ENCODE results near the gene TNNI2.
A peak's percentile ranks its signal among the peaks of the same experiment; 100 is the strongest.

Gene TNNI2

DNA sequence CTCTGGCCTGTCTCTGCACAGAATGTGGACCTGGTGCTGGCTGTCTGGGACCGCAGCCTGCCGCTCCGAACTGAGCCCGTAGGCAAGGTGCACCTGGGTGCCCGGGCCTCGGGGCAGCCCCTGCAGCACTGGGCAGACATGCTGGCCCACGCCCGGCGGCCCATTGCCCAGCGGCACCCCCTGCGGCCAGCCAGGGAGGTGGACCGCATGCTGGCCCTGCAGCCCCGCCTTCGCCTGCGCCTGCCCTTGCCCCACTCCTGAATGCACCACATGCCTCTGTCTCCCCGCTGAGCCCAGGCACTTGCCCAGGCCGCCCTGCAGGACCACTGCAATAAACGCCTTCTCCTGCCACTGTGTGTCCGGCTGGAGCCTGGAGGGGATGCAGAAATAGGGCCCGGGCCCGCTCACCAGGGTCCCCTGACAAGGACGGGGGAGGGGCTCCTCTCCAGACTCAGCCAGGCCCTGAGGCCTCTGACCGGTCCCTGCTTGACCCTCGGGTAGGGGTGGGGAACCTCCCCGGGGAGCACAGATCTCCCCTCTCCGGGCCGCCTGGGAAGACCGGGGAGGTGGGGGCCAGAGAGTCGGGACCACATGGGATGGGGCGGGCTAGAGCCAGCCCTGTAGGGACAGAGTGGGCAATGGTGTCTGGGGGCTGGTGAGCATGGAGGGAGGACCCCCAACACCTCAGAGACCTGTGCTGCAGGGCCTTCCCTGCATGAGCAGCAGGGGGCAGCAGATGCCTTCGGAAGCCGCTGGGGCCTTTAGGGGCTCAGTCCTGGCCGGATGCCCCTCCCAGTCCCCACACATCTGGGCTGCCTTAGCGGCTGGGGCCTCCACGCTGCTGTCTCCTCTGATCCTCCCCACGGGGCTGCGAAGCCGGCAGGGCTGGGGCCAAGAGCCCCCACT is 1.4 kb upstream of the TNNI2 start:
- TF ChIP-seq, protein P1, sequence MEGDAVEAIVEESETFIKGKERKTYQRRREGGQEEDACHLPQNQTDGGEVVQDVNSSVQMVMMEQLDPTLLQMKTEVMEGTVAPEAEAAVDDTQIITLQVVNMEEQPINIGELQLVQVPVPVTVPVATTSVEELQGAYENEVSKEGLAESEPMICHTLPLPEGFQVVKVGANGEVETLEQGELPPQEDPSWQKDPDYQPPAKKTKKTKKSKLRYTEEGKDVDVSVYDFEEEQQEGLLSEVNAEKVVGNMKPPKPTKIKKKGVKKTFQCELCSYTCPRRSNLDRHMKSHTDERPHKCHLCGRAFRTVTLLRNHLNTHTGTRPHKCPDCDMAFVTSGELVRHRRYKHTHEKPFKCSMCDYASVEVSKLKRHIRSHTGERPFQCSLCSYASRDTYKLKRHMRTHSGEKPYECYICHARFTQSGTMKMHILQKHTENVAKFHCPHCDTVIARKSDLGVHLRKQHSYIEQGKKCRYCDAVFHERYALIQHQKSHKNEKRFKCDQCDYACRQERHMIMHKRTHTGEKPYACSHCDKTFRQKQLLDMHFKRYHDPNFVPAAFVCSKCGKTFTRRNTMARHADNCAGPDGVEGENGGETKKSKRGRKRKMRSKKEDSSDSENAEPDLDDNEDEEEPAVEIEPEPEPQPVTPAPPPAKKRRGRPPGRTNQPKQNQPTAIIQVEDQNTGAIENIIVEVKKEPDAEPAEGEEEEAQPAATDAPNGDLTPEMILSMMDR (IDR thresholded peaks at IDR 0.05; ENCODE audit: low read depth, low read length): peak; percentile 87
- 0 out of 2 replicates have a peak, but pooled peaks have one; percentile 14 for TF ChIP-seq MYC (IDR thresholded peaks at IDR 0.05; ENCODE audit: low read depth, low read length)
- TF ChIP-seq, protein P2, sequence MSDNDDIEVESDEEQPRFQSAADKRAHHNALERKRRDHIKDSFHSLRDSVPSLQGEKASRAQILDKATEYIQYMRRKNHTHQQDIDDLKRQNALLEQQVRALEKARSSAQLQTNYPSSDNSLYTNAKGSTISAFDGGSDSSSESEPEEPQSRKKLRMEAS (IDR thresholded peaks at IDR 0.05; ENCODE audit: low read depth, low read length): no peak

DNA sequence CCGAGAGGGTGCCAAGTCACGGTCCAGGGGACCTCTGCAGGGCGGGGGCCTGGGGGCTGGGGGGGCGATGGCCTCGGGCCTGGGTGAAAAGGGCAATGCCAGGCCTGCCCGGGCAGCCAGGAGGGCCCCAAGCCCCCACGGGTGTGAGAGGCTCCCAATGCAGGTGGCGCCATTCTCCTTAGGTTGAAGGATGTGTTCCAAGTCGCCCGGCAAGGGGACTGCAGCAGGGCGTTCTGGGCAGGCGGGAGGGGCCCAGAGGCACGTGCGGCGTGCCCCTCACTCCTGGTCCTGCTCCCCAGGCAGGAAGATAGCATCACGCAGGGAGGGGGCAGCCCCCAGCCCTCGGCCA is 730 bp upstream of the TNNI2 start:
- no peak overlapping the region for H3K4me3 ChIP-seq (ENCODE audit: low read depth, low read length)

More for the DNA sequence above, 1.4 kb upstream of the TNNI2 start:
- H3K4me3 ChIP-seq (ENCODE audit: low read depth, low read length): no peak overlapping the region
- DNase-seq (ENCODE audit: low read depth): peak; percentile 85

DNA sequence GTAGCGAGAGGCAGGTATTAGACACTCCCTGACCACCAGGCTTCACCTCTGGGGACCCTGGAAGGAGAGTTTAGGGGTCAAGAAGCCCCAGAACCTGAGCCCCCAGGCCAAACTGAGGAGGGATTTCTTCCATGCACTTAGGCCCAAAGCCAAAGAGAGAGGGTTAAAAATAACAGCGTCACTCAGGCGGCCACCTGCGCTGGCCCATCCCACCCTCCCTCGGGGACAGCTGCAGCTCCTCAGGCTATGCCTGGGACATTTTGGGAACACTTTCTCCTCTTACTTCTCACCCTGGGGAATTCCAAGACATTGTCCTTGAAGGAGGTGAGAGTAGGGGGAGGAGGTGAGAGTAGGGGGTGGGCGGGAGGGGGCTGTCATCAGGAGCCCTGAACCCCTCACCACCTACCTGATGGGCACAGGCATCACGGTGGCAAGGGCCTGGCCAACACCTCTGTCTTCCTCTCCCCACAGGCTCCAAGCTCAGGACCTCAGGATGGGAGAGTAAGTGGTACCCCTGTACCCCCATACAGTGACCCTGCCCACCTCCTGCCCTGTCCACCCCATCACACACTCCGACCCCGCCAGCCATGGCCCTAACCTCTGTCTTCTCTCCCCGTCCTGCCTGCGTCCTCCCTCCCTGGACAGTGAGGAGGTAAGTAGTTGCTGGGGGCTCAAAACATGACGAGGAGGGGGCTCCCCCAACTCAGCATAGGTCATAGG is 583 bp downstream of the TNNI2 start:
- H3K4me3 ChIP-seq (ENCODE audit: low read depth, low read length): no peak overlapping the region
- no peak for DNase-seq (ENCODE audit: low read depth)
- TF ChIP-seq MYC (IDR thresholded peaks at IDR 0.05; ENCODE audit: low read depth, low read length) (no peak), POLR2A (IDR thresholded peaks at IDR 0.05; ENCODE audit: extremely low read depth, insufficient read length) (no peak)
- TF ChIP-seq, protein P1 (IDR thresholded peaks at IDR 0.05; ENCODE audit: low read depth, low read length): no peak
- TF ChIP-seq, protein P2 (IDR thresholded peaks at IDR 0.05; ENCODE audit: low read depth, low read length): no peak

More for the DNA sequence above, 730 bp upstream of the TNNI2 start:
- TF ChIP-seq MYC (IDR thresholded peaks at IDR 0.05; ENCODE audit: low read depth, low read length): no peak
- DNase-seq (ENCODE audit: low read depth): no peak

DNA sequence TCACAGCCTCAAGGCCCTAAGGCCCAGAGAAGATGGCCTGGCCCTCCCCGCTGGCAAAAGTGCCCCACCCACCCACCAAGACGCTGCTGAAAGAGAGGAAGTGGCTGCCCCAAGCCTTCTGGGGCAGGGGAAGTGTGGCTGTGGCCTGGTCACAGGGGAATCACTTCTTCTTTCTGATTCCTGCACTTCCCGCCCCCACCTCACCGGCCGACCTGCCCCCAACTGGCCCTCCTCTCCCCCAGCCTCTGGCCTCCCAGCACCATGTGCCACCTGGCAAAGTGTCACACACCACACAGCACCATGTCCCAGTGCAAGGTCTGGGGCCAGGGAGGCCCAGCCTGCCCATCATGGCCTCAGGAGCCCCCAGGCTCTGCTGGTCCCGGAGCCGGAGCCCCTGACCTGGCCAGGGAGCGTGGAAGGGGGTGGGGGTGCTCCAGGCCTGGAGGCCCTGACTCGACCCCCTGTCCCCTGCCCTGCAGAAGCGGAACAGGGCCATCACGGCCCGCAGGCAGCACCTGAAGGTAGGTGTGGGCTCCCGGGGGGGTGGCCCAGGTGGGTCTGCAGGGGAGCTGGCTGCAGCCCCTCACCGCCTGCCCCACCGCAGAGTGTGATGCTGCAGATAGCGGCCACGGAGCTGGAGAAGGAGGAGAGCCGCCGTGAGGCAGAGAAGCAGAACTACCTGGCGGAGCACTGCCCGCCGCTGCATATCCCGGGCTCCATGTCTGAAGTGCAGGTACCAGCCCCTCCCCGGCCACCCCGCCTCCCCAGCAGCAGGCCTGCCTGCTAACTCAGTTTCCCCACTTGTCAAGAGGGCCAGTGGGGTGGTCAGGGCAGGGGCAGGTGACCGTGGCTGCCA is 1.4 kb downstream of the TNNI2 start:
- DNase-seq (ENCODE audit: low read depth): peak; percentile 85
- H3K4me3 ChIP-seq (ENCODE audit: low read depth, low read length): no peak overlapping the region
- TF ChIP-seq MYC (IDR thresholded peaks at IDR 0.05; ENCODE audit: low read depth, low read length) (no peak), POLR2A (IDR thresholded peaks at IDR 0.05; ENCODE audit: extremely low read depth, insufficient read length) (no peak)
- TF ChIP-seq, protein P2 (IDR thresholded peaks at IDR 0.05; ENCODE audit: low read depth, low read length): no peak
- TF ChIP-seq, protein P1 (IDR thresholded peaks at IDR 0.05; ENCODE audit: low read depth, low read length): no peak

DNA sequence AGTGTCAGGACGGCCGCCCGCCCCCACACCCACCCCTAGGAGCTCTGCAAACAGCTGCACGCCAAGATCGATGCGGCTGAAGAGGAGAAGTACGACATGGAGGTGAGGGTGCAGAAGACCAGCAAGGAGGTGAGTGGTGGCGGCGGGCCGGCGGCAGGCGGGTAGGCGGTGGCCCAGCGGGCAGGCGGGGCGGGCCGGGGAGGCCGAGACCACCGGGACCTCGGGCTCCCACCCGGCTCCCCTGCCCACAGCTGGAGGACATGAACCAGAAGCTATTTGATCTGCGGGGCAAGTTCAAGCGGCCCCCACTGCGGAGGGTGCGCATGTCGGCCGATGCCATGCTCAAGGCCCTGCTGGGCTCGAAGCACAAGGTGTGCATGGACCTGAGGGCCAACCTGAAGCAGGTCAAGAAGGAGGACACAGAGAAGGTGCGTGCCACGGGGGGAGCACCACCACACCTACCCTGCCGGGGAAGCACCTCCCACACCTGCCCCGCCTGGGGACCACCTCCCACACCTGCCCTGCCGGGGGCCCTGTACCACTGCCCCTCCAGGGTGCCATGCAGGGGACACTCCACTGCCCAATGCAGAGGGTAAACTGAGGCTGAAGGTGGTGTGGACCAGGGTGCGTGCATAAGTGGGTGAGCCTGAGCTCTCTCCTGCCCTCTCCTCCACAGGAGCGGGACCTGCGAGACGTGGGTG is 2.1 kb downstream of the TNNI2 start:
- H3K4me3 ChIP-seq (ENCODE audit: low read depth, low read length): no peak overlapping the region
- DNase-seq (ENCODE audit: low read depth): no peak
- no peak for TF ChIP-seq POLR2A (IDR thresholded peaks at IDR 0.05; ENCODE audit: extremely low read depth, insufficient read length)
- TF ChIP-seq, protein P2 (IDR thresholded peaks at IDR 0.05; ENCODE audit: low read depth, low read length): no peak

DNA sequence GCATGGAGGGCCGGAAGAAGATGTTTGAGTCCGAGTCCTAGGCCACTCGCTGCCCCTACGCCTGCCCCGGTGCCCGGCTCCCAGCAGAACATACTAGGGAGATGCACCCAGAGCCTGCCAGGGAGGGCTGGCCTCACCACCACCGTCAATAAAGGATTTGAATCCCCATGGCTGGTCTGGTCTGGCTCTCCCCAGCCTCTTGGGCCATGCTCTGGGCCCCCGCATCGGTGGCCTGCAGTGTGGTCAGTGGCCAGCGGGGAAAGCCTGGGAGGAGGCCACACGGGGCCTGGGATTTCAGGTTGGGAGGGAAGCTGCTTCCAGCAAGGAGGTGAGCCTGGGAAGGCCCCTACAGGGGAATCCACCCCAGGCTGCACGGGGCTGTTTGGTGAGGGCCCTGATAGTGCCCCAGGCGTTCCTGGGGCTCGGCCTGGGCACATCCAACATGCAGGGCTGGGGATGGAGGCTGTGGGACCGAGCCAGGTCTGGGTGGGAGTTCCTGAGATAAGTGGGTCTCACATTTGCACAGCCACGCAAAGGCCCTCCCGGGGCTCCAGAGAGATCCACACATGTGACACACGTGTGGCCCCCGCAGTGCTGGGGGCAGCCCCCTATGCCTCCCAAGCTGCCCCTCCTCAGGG is 2.8 kb downstream of the TNNI2 start:
- no peak overlapping the region for H3K4me3 ChIP-seq (ENCODE audit: low read depth, low read length)
- DNase-seq (ENCODE audit: low read depth): no peak
- TF ChIP-seq POLR2A (IDR thresholded peaks at IDR 0.05; ENCODE audit: extremely low read depth, insufficient read length) (no peak), MYC (IDR thresholded peaks at IDR 0.05; ENCODE audit: low read depth, low read length) (no peak)
- TF ChIP-seq, protein P2 (IDR thresholded peaks at IDR 0.05; ENCODE audit: low read depth, low read length): no peak
- TF ChIP-seq, protein P1 (IDR thresholded peaks at IDR 0.05; ENCODE audit: low read depth, low read length): no peak

Measured in NB4 (cell line).